Measurements from ENCODE around the gene ADAM15. TPM values are rescaled to one million over a fixed set of nuclear protein-coding genes. Genes with fewer than 3 reads are reported as not detected.

The ADAM15 gene
- total and polyA plus RNA-seq, 7 experiments from 2014 or later, result 5.8 to 53.7 (median 27.9) TPM

GRCh38 chr1:155024315-155024714 lies 26.8 kb upstream of the ADAM15 start:
- H3K4me3 Mint-ChIP-seq, result no peak overlapping the region
- peaks cover 0 to 5% (median 0%) of the 10 kb centered on the region in 5 donors for H3K36me3 Mint-ChIP-seq
- Histone ChIP-seq H3K27ac (ENCODE audit: low read depth, low read length) (no peak overlapping the region), H3K4me3 (ENCODE audit: low read length) (no peak overlapping the region), H3K4me1 (ENCODE audit: control insufficient read depth in 2 of 2, insufficient read depth in 2 of 2, low read length in 2 of 2) (no peaks in the 10 kb centered on the region), H3K36me3 (ENCODE audit: control insufficient read depth in 2 of 3, insufficient read depth in 3 of 3, low read length in 3 of 3) (peaks cover 0 to 2% (median 0%) of the 10 kb centered on the region in 3 experiments), H3K9me3 (ENCODE audit: control insufficient read depth in 2 of 3, low read length in 3 of 3) (no peaks in the 10 kb centered on the region), H3K27me3 (ENCODE audit: control insufficient read depth in 2 of 2, insufficient read depth in 2 of 2, low read length in 2 of 2) (no peaks in the 10 kb centered on the region)
- peaks cover 0 to 4% (median 0%) of the 10 kb centered on the region in 11 donors for H3K9me3 Mint-ChIP-seq
- peaks cover 15 to 31% (median 27%) of the 10 kb centered on the region in 7 donors for H3K4me1 Mint-ChIP-seq
- ATAC-seq, result no peak
- ChIA-PET POLR2A (no interaction called here), CTCF (no interaction called here)
- intact Hi-C loops (cut with micrococcal nuclease), result no loop called here
- H3K27me3 Mint-ChIP-seq, result no peaks in the 10 kb centered on the region
- H3K27ac Mint-ChIP-seq, result peak overlapping the region in 5 of 9 donors; percentile 7 to 59 (median 53)
- no peak for DNase-seq

DNA sequence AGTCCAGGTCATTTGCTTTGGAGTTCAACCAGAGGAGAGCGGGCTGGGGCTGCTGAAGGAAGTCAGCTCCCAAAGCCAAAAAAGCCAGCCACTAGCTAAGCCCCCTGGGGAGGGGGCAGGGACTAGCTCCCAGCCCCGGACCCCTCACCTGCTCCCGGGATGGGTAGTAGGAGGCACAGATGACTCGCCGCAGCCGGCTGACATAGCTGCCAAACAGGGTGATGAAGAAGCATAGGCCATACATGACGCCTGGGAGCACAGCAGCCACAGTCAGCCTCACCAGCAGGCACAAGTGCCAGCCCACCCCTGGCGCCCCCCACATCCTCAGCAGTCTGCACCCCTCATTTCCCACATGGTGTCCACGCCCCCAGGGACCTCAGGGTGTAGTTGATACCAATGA lies 25.0 kb upstream of the ADAM15 start:
- Mint-ChIP-seq H3K4me1 (peaks cover 7 to 16% (median 12%) of the 10 kb centered on the region in 7 donors), H3K27ac (no peak overlapping the region), H3K9me3 (peaks cover 0 to 3% (median 0%) of the 10 kb centered on the region in 11 donors), H3K27me3 (no peaks in the 10 kb centered on the region), H3K4me3 (no peak overlapping the region), H3K36me3 (peaks cover 0 to 2% (median 0%) of the 10 kb centered on the region in 5 donors)
- Histone ChIP-seq H3K27me3 (ENCODE audit: control insufficient read depth in 2 of 2, insufficient read depth in 2 of 2, low read length in 2 of 2) (no peaks in the 10 kb centered on the region), H3K4me3 (ENCODE audit: low read length) (no peak overlapping the region), H3K4me1 (ENCODE audit: control insufficient read depth in 2 of 2, insufficient read depth in 2 of 2, low read length in 2 of 2) (no peaks in the 10 kb centered on the region), H3K27ac (ENCODE audit: low read depth, low read length) (no peak overlapping the region), H3K36me3 (ENCODE audit: control insufficient read depth in 2 of 3, insufficient read depth in 3 of 3, low read length in 3 of 3) (no peaks in the 10 kb centered on the region), H3K9me3 (ENCODE audit: control insufficient read depth in 2 of 3, low read length in 3 of 3) (no peaks in the 10 kb centered on the region)
- ATAC-seq (no peak), DNase-seq (no peak)
- CTCF ChIA-PET, result interaction anchor here (1.1 kb wide), 1 partner anchor 14 kb away, joined by 3 read pairs; no protein-coding TSS in a partner anchor
- intact Hi-C loops (cut with micrococcal nuclease), result no loop called here
- POLR2A ChIA-PET, result no interaction called here

DNA sequence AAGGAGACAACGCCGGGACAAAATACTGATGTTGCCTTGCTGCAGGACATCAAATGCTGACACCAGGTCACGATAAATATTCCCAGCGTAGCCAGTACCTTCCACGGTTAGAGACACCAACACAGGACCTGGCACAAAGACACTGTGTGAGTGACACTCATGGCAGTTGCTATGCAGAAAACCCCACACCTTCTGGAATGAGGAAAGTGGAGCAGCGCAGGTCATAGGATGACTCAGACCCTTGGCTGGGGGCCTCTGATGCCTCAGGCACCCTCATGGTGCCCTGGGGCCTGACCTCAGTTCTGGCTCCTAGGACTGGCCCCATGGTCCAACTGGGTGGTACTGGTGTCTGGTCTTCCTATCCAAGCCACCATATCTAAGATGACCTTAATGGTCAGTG lies 24.5 kb upstream of the ADAM15 start:
- Mint-ChIP-seq H3K27ac (no peak overlapping the region), H3K4me3 (no peak overlapping the region), H3K4me1 (peaks cover 6 to 15% (median 9%) of the 10 kb centered on the region in 7 donors), H3K27me3 (no peaks in the 10 kb centered on the region), H3K36me3 (peaks cover 0 to under 1% (median 0%) of the 10 kb centered on the region in 5 donors), H3K9me3 (peaks cover 0 to 3% (median 0%) of the 10 kb centered on the region in 11 donors)
- Histone ChIP-seq H3K4me3 (ENCODE audit: low read length) (no peak overlapping the region), H3K9me3 (ENCODE audit: control insufficient read depth in 2 of 3, low read length in 3 of 3) (no peaks in the 10 kb centered on the region), H3K27ac (ENCODE audit: low read depth, low read length) (no peak overlapping the region), H3K27me3 (ENCODE audit: control insufficient read depth in 2 of 2, insufficient read depth in 2 of 2, low read length in 2 of 2) (no peaks in the 10 kb centered on the region), H3K36me3 (ENCODE audit: control insufficient read depth in 2 of 3, insufficient read depth in 3 of 3, low read length in 3 of 3) (no peaks in the 10 kb centered on the region), H3K4me1 (ENCODE audit: control insufficient read depth in 2 of 2, insufficient read depth in 2 of 2, low read length in 2 of 2) (no peaks in the 10 kb centered on the region)
- ATAC-seq, result no peak
- no peak for DNase-seq
- ChIA-PET POLR2A (no interaction called here), CTCF (interaction anchor here (1.1 kb wide), 1 partner anchor 14 kb away, joined by 3 read pairs; no protein-coding TSS in a partner anchor)
- intact Hi-C loops (cut with micrococcal nuclease), result no loop called here

GRCh38 chr1:155029513-155030242 lies 21.4 kb upstream of the ADAM15 start:
- no peak for ATAC-seq
- Histone ChIP-seq H3K9me3 (ENCODE audit: control insufficient read depth in 2 of 3, low read length in 3 of 3) (no peaks in the 10 kb centered on the region), H3K27me3 (ENCODE audit: control insufficient read depth in 2 of 2, insufficient read depth in 2 of 2, low read length in 2 of 2) (no peaks in the 10 kb centered on the region), H3K36me3 (ENCODE audit: control insufficient read depth in 2 of 3, insufficient read depth in 3 of 3, low read length in 3 of 3) (no peaks in the 10 kb centered on the region), H3K27ac (ENCODE audit: low read depth, low read length) (no peak overlapping the region), H3K4me1 (ENCODE audit: control insufficient read depth in 2 of 2, insufficient read depth in 2 of 2, low read length in 2 of 2) (no peaks in the 10 kb centered on the region), H3K4me3 (ENCODE audit: low read length) (no peak overlapping the region)
- POLR2A ChIA-PET, result no interaction called here
- Mint-ChIP-seq H3K27me3 (peaks cover 0 to 6% (median 0%) of the 10 kb centered on the region in 5 donors), H3K9me3 (no peaks in the 10 kb centered on the region), H3K4me3 (no peak overlapping the region), H3K4me1 (no peaks in the 10 kb centered on the region), H3K36me3 (no peaks in the 10 kb centered on the region), H3K27ac (no peak overlapping the region)
- CTCF ChIA-PET, result no interaction called here
- intact Hi-C loops (cut with micrococcal nuclease), result no loop called here
- DNase-seq, result no peak

GRCh38 chr1:155030243-155030795 lies 20.8 kb upstream of the ADAM15 start:
- H3K4me3 ChIP-seq (ENCODE audit: low read length), result no peak overlapping the region
- ChIA-PET POLR2A (interaction anchor here (0.6 kb wide), 1 partner anchor 679 kb away, joined by 3 read pairs; no protein-coding TSS in a partner anchor), CTCF (no interaction called here)
- Mint-ChIP-seq H3K27me3 (peaks cover 0 to 10% (median 0%) of the 10 kb centered on the region in 5 donors), H3K4me1 (peaks cover 0 to 2% (median 0%) of the 10 kb centered on the region in 7 donors), H3K4me3 (no peak overlapping the region), H3K36me3 (no peaks in the 10 kb centered on the region), H3K27ac (no peak overlapping the region), H3K9me3 (no peaks in the 10 kb centered on the region)
- H3K27me3 ChIP-seq (ENCODE audit: control insufficient read depth in 2 of 2, insufficient read depth in 2 of 2, low read length in 2 of 2), result no peaks in the 10 kb centered on the region
- H3K36me3 ChIP-seq (ENCODE audit: control insufficient read depth in 2 of 3, insufficient read depth in 3 of 3, low read length in 3 of 3), result no peaks in the 10 kb centered on the region
- no peak for ATAC-seq
- intact Hi-C loops (cut with micrococcal nuclease), result no loop called here
- no peaks in the 10 kb centered on the region for H3K9me3 ChIP-seq (ENCODE audit: control insufficient read depth in 2 of 3, low read length in 3 of 3)
- no peaks in the 10 kb centered on the region for H3K4me1 ChIP-seq (ENCODE audit: control insufficient read depth in 2 of 2, insufficient read depth in 2 of 2, low read length in 2 of 2)
- DNase-seq, result no peak
- H3K27ac ChIP-seq (ENCODE audit: low read depth, low read length), result no peak overlapping the region

DNA sequence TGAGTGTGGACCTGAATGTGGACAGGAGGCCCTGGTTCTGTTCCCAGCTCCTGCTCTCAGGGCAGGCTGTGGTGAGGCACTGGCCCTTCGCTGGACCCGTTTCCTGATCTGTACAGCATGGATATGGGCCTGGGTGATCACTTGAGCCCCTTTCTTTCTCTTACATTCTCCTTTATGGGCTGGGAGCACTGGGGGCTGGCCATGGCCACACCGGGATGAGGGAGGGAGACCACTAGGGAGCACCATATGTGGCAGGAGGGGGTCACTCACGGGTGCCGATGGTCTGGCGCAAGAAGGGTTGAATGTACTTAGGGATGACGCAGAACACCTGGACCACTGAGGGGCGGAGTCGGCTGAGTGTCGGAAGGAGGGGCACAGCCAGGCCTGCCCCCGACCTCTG lies 20.2 kb upstream of the ADAM15 start:
- CTCF ChIA-PET, result no interaction called here
- POLR2A ChIA-PET, result no interaction called here
- Histone ChIP-seq H3K9me3 (ENCODE audit: control insufficient read depth in 2 of 3, low read length in 3 of 3) (no peaks in the 10 kb centered on the region), H3K4me3 (ENCODE audit: low read length) (no peak overlapping the region), H3K27ac (ENCODE audit: low read depth, low read length) (no peak overlapping the region), H3K4me1 (ENCODE audit: control insufficient read depth in 2 of 2, insufficient read depth in 2 of 2, low read length in 2 of 2) (no peaks in the 10 kb centered on the region), H3K27me3 (ENCODE audit: control insufficient read depth in 2 of 2, insufficient read depth in 2 of 2, low read length in 2 of 2) (no peaks in the 10 kb centered on the region), H3K36me3 (ENCODE audit: control insufficient read depth in 2 of 3, insufficient read depth in 3 of 3, low read length in 3 of 3) (no peaks in the 10 kb centered on the region)
- no peak for DNase-seq
- intact Hi-C loops (cut with micrococcal nuclease), result no loop called here
- Mint-ChIP-seq H3K4me3 (no peak overlapping the region), H3K36me3 (no peaks in the 10 kb centered on the region), H3K27ac (no peak overlapping the region), H3K27me3 (peaks cover 0 to 13% (median 0%) of the 10 kb centered on the region in 5 donors), H3K9me3 (no peaks in the 10 kb centered on the region), H3K4me1 (peaks cover 0 to 2% (median 0%) of the 10 kb centered on the region in 7 donors)
- no peak for ATAC-seq
